Muscle of arm (tissue), 12 donors: ENCODE results near the gene BEAN1. TPM values are rescaled to one million over a fixed set of nuclear protein-coding genes. Genes with fewer than 3 reads are reported as not detected.

Experiments used
- DNase-seq: peaks from one replicate; pipeline ENCODE4 v3.0.0-alpha.2; 2013
- polyA plus RNA-seq, 12 donors: library from polyadenylated mRNA; unstranded; fragments of 120-200 nt; gene quantifications; one replicate each; pipeline ENCODE4 v1.2.1, GENCODE V29; 2013; ENCODE audit not compliant: insufficient read length in 12 of 12

BEAN1 gene
- polyA plus RNA-seq, 12 donors, result 0.56 to 3.7 (median 1.1) TPM; not detected in 2

DNA sequence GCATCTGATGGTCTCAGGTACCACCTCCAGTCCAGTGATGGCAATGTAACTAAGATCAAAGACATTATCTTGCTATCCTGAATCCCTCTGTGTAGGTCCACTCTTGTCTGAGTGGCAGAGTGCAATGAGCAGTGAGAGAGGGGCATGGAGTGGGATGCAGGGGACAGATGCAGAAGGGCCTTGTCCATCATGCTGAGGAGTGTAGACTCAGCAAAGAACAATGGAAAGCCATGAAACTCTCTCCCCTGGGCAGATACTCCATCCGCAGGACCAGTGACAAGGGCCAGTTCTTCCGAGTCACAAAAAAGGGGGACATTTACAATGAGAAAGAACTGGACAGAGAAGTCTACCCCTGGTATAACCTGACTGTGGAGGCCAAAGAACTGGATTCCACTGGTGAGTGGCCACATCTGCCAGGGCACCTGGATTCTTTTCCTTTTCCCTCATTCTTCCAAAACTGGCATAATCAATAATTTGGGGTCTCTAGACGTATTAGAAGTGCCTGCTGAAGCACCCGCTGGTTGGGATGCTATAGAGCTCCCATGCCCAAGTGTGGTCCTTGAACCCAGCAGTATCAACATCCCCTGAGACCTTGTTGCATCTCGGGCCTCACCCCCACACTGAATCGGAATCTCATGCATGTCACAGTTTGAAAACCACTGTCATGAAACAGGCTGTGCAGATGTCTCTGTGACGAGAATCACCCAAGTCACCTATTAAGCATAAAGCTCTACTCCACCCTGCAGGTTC, 31.1 kb upstream of the BEAN1 start:
- no peak for DNase-seq

GRCh38 chr16:66397736-66398433, 29.2 kb upstream of the BEAN1 start:
- DNase-seq, result no peak

DNA sequence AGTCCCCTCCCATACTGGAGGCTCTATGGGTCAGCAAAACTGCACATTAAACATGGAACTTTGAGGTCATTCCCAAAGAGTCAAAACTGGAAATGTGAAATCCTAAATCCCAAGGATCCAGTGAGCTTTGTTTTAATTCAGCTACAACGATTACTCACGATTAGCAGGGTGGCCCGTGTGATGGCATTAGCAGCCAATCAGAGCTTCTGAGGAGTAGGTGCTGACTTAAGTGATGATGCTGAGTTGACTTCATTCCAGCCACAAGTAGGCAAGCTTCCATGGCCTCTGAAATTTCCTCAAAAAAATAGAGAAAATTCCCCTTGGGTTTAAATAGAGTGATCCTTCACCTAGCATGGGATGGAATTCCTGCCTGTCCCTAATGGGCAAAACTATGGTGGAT, 28.1 kb upstream of the BEAN1 start:
- DNase-seq, result no peak

DNA sequence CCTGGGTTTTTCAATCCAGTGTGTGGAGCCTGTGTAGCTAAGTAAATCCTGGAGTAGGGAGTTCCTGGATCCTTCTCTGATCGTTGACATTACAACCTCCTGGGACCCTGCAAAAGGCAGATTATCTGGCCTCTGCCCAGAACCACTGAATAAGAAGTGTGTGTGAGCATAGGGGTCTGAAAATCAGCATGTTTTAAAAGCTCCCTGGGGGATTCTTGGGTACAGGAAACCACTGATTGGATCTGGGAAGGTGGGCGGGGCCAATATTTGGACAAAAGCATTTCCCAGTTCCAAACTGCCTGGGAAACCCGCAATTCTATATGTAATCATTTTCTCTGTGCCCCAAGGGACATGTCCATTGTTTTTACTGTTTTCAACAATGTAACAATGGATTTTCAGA, 27.2 kb upstream of the BEAN1 start:
- peak; percentile 37 for DNase-seq

DNA sequence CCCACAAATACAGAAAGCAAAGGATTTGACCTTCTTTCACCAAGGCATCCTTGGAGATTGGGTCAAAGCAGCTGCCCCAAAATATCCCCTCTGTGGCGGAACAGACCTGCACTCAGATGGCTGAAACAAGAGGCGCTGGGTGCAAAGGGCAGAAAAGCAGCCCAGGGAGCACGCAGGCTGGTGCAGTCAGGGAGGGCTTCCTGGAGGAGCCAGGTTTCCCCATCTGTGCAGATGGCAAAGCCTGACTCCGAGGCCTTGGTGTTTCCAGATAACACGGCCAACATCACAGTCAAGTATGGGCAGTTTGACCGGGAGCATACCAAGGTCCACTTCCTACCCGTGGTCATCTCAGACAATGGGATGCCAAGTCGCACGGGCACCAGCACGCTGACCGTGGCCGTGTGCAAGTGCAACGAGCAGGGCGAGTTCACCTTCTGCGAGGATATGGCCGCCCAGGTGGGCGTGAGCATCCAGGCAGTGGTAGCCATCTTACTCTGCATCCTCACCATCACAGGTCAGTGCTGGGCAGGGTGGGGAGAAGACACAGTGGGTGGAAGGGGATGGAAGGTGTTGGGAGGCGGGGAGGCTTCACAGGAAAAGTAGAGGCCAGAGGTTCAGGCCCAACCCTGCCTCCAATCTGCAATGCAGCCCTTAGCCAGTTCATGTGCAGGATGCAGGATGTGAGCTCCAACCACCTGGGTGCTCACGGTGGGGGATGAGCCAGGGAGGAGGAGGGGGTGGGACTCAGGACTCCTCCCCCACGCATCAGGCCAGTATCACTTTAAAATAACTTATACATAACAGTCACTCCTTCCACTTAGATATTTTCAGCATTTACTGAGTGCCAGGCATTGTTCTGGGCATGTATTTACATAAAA, 26.4 kb upstream of the BEAN1 start:
- DNase-seq, result no peak

DNA sequence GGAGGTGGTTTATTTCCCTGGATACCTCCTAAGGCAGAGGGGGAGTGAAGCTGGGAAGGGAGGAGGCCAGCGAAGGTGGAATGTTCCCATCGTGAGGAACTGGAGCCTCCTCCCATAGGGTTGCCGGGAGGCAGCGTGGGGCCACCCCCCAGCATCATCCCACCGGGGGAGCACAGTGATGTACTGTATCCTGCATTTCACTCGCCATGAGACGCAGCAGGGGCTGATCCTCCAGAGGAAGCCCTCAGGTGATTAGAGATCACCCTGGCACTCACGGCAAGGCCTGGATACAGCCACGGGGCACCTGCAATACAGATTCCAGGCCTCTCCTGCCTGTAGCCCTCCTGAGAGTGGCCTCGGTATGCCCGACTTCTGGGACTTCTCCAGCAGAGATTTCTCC, 25.5 kb upstream of the BEAN1 start:
- no peak for DNase-seq

DNA sequence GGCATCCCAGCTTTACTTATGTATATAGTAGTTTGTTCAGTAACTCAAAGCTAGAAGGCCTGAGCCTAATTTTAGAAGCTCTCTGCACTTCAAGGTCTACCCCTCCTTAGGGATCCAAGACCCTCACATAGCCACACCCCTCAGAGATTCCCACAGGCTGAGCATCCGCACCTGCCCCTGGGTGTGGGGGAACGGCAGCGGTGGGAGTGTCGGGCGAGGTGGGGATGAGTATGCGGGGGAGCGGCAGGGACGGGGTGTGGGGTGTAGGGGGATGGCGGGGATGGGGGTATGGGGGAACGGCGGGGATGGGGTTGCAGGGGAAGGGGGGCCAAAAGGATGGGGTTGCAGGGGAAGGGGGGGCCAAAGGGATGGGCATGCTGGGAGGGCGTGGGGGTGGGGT, 24.9 kb upstream of the BEAN1 start:
- no peak for DNase-seq

DNA sequence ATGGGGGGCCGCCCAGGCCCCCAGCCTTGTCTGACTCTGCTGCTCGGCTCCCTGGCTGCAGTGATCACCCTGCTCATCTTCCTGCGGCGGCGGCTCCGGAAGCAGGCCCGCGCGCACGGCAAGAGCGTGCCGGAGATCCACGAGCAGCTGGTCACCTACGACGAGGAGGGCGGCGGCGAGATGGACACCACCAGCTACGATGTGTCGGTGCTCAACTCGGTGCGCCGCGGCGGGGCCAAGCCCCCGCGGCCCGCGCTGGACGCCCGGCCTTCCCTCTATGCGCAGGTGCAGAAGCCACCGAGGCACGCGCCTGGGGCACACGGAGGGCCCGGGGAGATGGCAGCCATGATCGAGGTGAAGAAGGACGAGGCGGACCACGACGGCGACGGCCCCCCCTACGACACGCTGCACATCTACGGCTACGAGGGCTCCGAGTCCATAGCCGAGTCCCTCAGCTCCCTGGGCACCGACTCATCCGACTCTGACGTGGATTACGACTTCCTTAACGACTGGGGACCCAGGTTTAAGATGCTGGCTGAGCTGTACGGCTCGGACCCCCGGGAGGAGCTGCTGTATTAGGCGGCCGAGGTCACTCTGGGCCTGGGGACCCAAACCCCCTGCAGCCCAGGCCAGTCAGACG, 24.4 kb upstream of the BEAN1 start:
- DNase-seq, result no peak

DNA sequence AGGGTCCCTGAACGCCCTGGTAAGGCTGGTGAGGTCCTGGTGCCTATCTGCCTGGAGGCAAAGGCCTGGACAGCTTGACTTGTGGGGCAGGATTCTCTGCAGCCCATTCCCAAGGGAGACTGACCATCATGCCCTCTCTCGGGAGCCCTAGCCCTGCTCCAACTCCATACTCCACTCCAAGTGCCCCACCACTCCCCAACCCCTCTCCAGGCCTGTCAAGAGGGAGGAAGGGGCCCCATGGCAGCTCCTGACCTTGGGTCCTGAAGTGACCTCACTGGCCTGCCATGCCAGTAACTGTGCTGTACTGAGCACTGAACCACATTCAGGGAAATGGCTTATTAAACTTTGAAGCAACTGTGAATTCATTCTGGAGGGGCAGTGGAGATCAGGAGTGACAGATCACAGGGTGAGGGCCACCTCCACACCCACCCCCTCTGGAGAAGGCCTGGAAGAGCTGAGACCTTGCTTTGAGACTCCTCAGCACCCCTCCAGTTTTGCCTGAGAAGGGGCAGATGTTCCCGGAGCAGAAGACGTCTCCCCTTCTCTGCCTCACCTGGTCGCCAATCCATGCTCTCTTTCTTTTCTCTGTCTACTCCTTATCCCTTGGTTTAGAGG, 23.5 kb upstream of the BEAN1 start:
- no peak for DNase-seq

GRCh38 chr16:66405057-66405783, 21.9 kb upstream of the BEAN1 start:
- DNase-seq, result no peak

GRCh38 chr16:66406534-66407221, 20.4 kb upstream of the BEAN1 start:
- DNase-seq, result peak; percentile 86

GRCh38 chr16:66408163-66409048, 18.7 kb upstream of the BEAN1 start:
- no peak for DNase-seq

GRCh38 chr16:66409156-66409555, 17.9 kb upstream of the BEAN1 start:
- DNase-seq, result no peak

- DNase-seq, result no peak
Observed at GRCh38 chr16:66412182-66412581, 14.9 kb upstream of the BEAN1 start.

DNA sequence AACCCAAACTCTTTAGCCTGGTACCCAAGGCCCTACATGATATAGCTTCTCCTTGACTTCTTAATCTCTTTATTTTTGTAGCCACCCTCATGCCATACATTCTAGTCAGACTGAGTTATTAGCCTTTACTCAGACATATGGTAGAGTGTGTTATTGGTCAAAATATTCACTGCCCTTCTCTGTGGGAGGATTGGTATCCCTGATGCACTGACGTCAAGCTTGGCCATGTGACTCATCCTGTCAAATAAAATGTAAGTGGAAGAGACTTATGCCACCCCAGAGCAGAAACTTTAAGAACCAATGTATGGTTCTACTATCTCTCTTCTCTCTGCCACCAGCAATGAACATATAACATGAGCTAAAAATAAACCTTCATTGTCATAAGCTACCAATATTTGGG, 12.2 kb upstream of the BEAN1 start:
- no peak for DNase-seq

DNA sequence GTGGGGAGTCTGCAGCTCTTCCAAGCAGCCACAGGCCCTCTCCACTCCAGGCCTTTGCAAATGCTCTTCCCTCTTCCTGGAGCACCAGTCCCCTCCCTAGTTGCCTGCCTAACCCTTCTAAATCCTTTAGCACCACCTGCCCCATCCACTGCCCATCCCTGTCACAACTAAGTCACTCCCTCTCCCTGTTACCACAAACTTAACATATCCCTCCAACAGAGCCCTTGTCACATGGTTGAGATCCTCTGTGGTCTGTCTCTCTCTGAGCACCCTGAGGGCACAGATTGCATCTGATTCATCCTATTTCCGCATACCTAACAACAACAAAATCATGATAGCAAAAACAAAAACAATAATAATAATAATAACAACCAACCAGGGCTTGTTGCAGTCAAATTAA, 11.0 kb upstream of the BEAN1 start:
- DNase-seq, result no peak

GRCh38 chr16:66416939-66417700, 10.0 kb upstream of the BEAN1 start:
- no peak for DNase-seq
